ENCODE results near the gene CPVL.

DNA sequence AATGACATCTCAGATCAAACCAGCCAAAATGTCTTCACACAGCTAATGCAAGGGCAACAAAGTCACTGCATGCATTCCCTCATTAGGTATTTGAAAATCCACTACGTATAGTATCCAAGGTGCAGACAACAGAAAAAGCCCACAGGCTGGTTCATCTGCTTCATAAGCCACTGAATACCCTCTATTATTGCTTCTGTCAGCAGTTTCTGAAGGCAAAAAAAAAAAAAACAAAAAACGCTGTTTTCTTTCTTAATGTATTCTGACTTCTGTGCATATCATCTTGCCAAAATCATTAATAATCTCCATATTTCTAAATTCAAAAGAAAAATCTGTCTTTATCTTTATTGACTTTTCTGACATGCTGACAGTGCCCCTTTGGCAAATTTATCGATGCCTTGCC, 13.4 kb downstream of the CPVL start:
- TF ChIP-seq, protein P1, sequence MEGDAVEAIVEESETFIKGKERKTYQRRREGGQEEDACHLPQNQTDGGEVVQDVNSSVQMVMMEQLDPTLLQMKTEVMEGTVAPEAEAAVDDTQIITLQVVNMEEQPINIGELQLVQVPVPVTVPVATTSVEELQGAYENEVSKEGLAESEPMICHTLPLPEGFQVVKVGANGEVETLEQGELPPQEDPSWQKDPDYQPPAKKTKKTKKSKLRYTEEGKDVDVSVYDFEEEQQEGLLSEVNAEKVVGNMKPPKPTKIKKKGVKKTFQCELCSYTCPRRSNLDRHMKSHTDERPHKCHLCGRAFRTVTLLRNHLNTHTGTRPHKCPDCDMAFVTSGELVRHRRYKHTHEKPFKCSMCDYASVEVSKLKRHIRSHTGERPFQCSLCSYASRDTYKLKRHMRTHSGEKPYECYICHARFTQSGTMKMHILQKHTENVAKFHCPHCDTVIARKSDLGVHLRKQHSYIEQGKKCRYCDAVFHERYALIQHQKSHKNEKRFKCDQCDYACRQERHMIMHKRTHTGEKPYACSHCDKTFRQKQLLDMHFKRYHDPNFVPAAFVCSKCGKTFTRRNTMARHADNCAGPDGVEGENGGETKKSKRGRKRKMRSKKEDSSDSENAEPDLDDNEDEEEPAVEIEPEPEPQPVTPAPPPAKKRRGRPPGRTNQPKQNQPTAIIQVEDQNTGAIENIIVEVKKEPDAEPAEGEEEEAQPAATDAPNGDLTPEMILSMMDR (conservative IDR thresholded peaks at IDR 0.05 in 1 of 2, IDR thresholded peaks at IDR 0.05 in 1 of 2; ENCODE audit: extremely low read depth in 1 of 2, insufficient read depth in 1 of 2, low read depth in 1 of 2, low read length in 2 of 2), result no peak
- no peak for TF ChIP-seq EZH2 (IDR thresholded peaks at IDR 0.05; ENCODE audit: borderline replicate concordance, low read length)
